HCT116 (cell line): ENCODE measurements around the gene CDR2L.

Experiments
- ATF3 ChIP-seq: IDR thresholded peaks from 2 replicates; pipeline ENCODE4 v1.6.1; 2012
- CTCF ChIP-seq, 3 experiments: fragments of 200-600 bp in 1 of 3; sonication (generic) in 1 of 3; IDR thresholded peaks in 2 of 3; conservative IDR thresholded peaks in 1 of 3; 2 replicates each; pipeline ENCODE4 v1.5.1; 2012 to 2017; ENCODE audit warnings: low read depth in 2 of 3, low read length in 2 of 3, antibody characterized with exemption in 1 of 3, borderline replicate concordance in 1 of 3, control low read depth in 1 of 3, mild to moderate bottlenecking in 1 of 3, mixed read lengths in 1 of 3, mixed run types in 1 of 3, moderate library complexity in 1 of 3; ENCODE audit not compliant: insufficient read depth in 1 of 3
- EZH2phosphoT487 ChIP-seq: fragments of 200-600 bp; IDR thresholded peaks from 2 replicates; pipeline ENCODE4 v1.6.1; 2018; ENCODE audit warnings: antibody characterized with exemption, borderline replicate concordance
- RAD21 ChIP-seq: IDR thresholded peaks from 2 replicates; pipeline ENCODE4 v1.6.1; 2012; ENCODE audit warnings: low read depth, mild to moderate bottlenecking
- REST ChIP-seq: IDR thresholded peaks from 2 replicates; pipeline ENCODE4 v1.6.1; 2012; ENCODE audit warnings: low read depth
- SIN3A ChIP-seq: IDR thresholded peaks from 2 replicates; pipeline ENCODE4 v1.6.1; 2012; ENCODE audit warnings: low read depth
- TCF7L2 ChIP-seq: IDR thresholded peaks from 2 replicates; pipeline ENCODE4 v1.7.0; 2011; ENCODE audit warnings: borderline replicate concordance, inconsistent platforms; ENCODE audit not compliant: insufficient read depth, insufficient read length; ENCODE audit errors: extremely low read depth
- YY1 ChIP-seq: IDR thresholded peaks from 2 replicates; pipeline ENCODE4 v1.6.1; 2011; ENCODE audit warnings: low read length, low read depth, moderate library complexity, mild to moderate bottlenecking; ENCODE audit not compliant: insufficient replicate concordance; ENCODE audit errors: extremely low read depth
- ZBTB33 ChIP-seq: IDR thresholded peaks from 2 replicates; pipeline ENCODE4 v1.6.1; 2011; ENCODE audit warnings: mild to moderate bottlenecking, low read length, moderate library complexity; ENCODE audit not compliant: insufficient replicate concordance; ENCODE audit errors: extremely low read depth

GRCh38 chr17:74964246-74964761, 23.1 kb upstream of the CDR2L start:
- no peak for TF ChIP-seq CTCF (IDR thresholded peaks at IDR 0.05 in 2 of 3, conservative IDR thresholded peaks at IDR 0.05 in 1 of 3; ENCODE audit: borderline replicate concordance in 1 of 3, insufficient read depth in 1 of 3, low read depth in 2 of 3, low read length in 2 of 3)
- no peak for TF ChIP-seq ZBTB33
- no peak for TF ChIP-seq EZH2phosphoT487
- TF ChIP-seq TCF7L2 = no peak
- no peak for TF ChIP-seq REST
- TF ChIP-seq SIN3A = no peak
- TF ChIP-seq RAD21 = no peak
- TF ChIP-seq ATF3 = no peak
- no peak for TF ChIP-seq YY1
